ENCODE measurements around the gene FN3KRP. TPM values are rescaled to one million over a fixed set of nuclear protein-coding genes. Genes with fewer than 3 reads are reported as not detected.

FN3KRP gene
- total and polyA plus RNA-seq, 9 donors: 9.9 to 51.5 (median 39.0) TPM

GRCh38 chr17:82686366-82687324, 29.9 kb upstream of the FN3KRP start:
- TF ChIP-seq CTCF (IDR thresholded peaks at IDR 0.05) (no peak), POLR2A (IDR thresholded peaks at IDR 0.05) (no peak), EP300 (IDR thresholded peaks at IDR 0.05) (no peak)
- WGBS, 3 donors: 86 to 91% (median 89%) methylated on average over 19 of the region's 19 CpGs
- Histone ChIP-seq H3K27ac (no peak overlapping the region), H3K4me3 (no peak overlapping the region), H3K36me3 (no peaks in the 10 kb centered on the region), H3K27me3 (no peaks in the 10 kb centered on the region), H3K4me1 (ENCODE audit: insufficient read depth) (peaks cover 1% of the 10 kb centered on the region), H3K9me3 (no peaks in the 10 kb centered on the region)
- intact Hi-C loops (cut with DNase I): no loop called here
- DNase-seq: no peak

GRCh38 chr17:82687375-82687861, 29.1 kb upstream of the FN3KRP start:
- Histone ChIP-seq H3K27me3 (no peaks in the 10 kb centered on the region), H3K36me3 (no peaks in the 10 kb centered on the region), H3K27ac (no peak overlapping the region), H3K9me3 (no peaks in the 10 kb centered on the region), H3K4me3 (no peak overlapping the region), H3K4me1 (ENCODE audit: insufficient read depth) (peaks cover 1% of the 10 kb centered on the region)
- WGBS, 3 donors: 76 to 90% (median 82%) methylated on average over 10 of the region's 10 CpGs
- TF ChIP-seq POLR2A (IDR thresholded peaks at IDR 0.05) (no peak), CTCF (IDR thresholded peaks at IDR 0.05) (no peak), EP300 (IDR thresholded peaks at IDR 0.05) (no peak)
- no peak for DNase-seq
- intact Hi-C loops (cut with DNase I): no loop called here

GRCh38 chr17:82687871-82688270, 28.6 kb upstream of the FN3KRP start:
- DNase-seq: no peak
- peaks cover 1% of the 10 kb centered on the region for H3K4me1 ChIP-seq (ENCODE audit: insufficient read depth)
- intact Hi-C loops (cut with DNase I): no loop called here
- TF ChIP-seq EP300 (IDR thresholded peaks at IDR 0.05) (no peak), POLR2A (IDR thresholded peaks at IDR 0.05) (no peak), CTCF (IDR thresholded peaks at IDR 0.05) (no peak)
- H3K27me3 ChIP-seq: no peaks in the 10 kb centered on the region
- WGBS, 3 donors: 88 to 95% (median 93%) methylated on average over 9 of the region's 9 CpGs
- no peak overlapping the region for H3K4me3 ChIP-seq
- no peaks in the 10 kb centered on the region for H3K9me3 ChIP-seq
- no peak overlapping the region for H3K27ac ChIP-seq
- no peaks in the 10 kb centered on the region for H3K36me3 ChIP-seq

GRCh38 chr17:82689077-82689476, 27.4 kb upstream of the FN3KRP start:
- intact Hi-C loops (cut with DNase I): no loop called here
- DNase-seq: no peak
- Histone ChIP-seq H3K4me3 (no peak overlapping the region), H3K9me3 (no peaks in the 10 kb centered on the region), H3K4me1 (ENCODE audit: insufficient read depth) (peaks cover 1% of the 10 kb centered on the region), H3K27ac (no peak overlapping the region), H3K36me3 (no peaks in the 10 kb centered on the region), H3K27me3 (no peaks in the 10 kb centered on the region)
- 89 to 91% (median 90%) methylated on average over 8 of the region's 8 CpGs for WGBS, 3 donors
- no peak for TF ChIP-seq POLR2A (IDR thresholded peaks at IDR 0.05)

All from ovary (tissue), 9 donors.